Activated T-helper 2 cell treated with anti-CD3 and anti-CD28 coated beads, Interferon-gamma antibody, Interleukin-2, Interleukin-4, amounts not matched to agents 10 μg/mL and 5 μg/mL and 100 μg/mL, durations not matched to agents 14 hours and 24 hours and 36 hours (primary cell): ENCODE results near the gene ASIC2. TPM values are rescaled to one million over a fixed set of nuclear protein-coding genes. Genes with fewer than 3 reads are reported as not detected.

Source experiments
- DNase-seq: peaks from one replicate; pipeline ENCODE4 v3.0.0; 2021; ENCODE audit warnings: low spot score
- H3K27ac Mint-ChIP-seq: one replicate; pipeline ENCODE4 v1.8.0; 2021; ENCODE audit warnings: mixed read lengths
- H3K27me3 Mint-ChIP-seq: one replicate; pipeline ENCODE4 v1.8.0; 2021; ENCODE audit warnings: low read depth, mixed read lengths
- H3K36me3 Mint-ChIP-seq: one replicate; pipeline ENCODE4 v1.8.0; 2021; ENCODE audit warnings: low read depth, mixed read lengths
- H3K4me1 Mint-ChIP-seq: one replicate; pipeline ENCODE4 v1.8.0; 2021; ENCODE audit warnings: low read depth, mixed read lengths
- H3K4me3 Mint-ChIP-seq: one replicate; pipeline ENCODE4 v1.8.0; 2021; ENCODE audit warnings: low read depth, mild to moderate bottlenecking, moderate library complexity, mixed read lengths
- H3K9me3 Mint-ChIP-seq: one replicate; pipeline ENCODE4 v1.8.0; 2021; ENCODE audit warnings: mixed read lengths
- intact Hi-C: fragments of 100-400 bp; cut with micrococcal nuclease; formaldehyde crosslinking; loops from one replicate; pipeline ENCODE4 v1.15.1; 2023
- total RNA-seq: library from RNA; stranded (reverse); gene quantifications from 2 replicates; pipeline ENCODE4 v1.2.3, GENCODE V29; 2022

Gene ASIC2
- total RNA-seq, 1 donor from 2014 or later = not detected

DNA sequence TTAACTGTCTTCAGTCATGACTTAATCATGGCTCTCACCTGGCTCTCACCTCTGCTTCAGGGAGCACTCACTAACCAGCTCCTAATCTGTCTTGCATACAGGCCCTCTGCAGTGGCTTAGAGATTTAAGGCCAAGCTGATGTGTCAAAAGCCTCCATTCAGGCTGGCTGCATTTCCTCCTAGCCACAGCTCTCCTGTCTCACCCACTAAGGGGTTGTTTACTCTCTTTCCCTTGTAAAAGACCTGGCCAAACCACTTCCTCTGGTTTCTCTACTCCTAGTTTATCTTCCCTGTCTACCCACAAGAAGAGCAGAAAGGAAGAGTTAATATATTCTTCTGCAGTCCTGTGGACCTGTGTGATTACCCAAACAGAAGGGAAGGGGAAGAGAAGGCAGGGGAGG, 9.3 kb upstream of the ASIC2 start:
- H3K27ac Mint-ChIP-seq = no peak overlapping the region
- H3K27me3 Mint-ChIP-seq = peaks cover 26% of the 10 kb centered on the region
- H3K4me3 Mint-ChIP-seq = no peak overlapping the region
- intact Hi-C loops = no loop called here
- H3K4me1 Mint-ChIP-seq = peaks cover 14% of the 10 kb centered on the region
- H3K9me3 Mint-ChIP-seq = no peaks in the 10 kb centered on the region
- no peaks in the 10 kb centered on the region for H3K36me3 Mint-ChIP-seq
- DNase-seq = no peak

DNA sequence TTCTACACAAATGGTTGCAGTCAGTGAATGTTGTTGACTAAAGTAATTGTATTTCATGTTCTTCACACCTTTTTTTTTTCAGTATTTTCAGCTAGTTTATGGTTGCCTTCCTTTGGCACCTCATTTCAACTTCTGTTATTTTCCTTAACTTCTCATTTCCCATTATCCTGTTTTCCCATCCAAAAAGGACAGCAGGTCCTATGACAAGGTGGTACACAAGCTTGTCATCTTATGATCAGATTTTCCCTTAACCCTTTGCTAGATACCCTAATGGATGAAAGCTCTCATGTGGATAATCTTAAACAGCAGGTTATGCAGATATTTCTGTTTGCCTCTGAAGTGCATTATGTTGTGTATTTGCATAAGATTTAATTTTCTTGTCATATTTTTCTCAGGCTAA, 7.1 kb upstream of the ASIC2 start:
- Mint-ChIP-seq H3K27me3 (peaks cover 20% of the 10 kb centered on the region), H3K27ac (no peak overlapping the region), H3K4me1 (peaks cover 14% of the 10 kb centered on the region), H3K9me3 (no peaks in the 10 kb centered on the region), H3K36me3 (no peaks in the 10 kb centered on the region), H3K4me3 (no peak overlapping the region)
- no peak for DNase-seq
- intact Hi-C loops = no loop called here

DNA sequence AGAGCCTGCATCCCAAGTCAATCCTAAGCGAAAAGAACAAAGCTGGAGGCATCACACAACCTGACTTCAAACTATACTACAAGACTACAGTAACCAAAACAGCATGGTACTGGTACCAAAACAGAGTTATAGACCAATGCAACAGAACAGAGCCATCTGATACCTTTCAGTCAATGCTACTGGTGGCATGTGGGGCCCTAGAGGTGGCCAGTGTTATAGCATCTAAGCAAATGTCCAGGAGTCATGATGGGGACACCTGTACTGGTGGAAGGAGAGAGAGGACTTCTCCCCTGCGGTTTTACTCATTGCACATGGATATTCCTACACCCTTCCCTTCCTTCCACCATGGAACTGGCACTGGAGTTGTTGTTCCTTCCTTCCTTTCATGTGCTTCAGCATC, 6.0 kb upstream of the ASIC2 start:
- H3K4me3 Mint-ChIP-seq = no peak overlapping the region
- DNase-seq = no peak
- H3K27ac Mint-ChIP-seq = no peak overlapping the region
- intact Hi-C loops = no loop called here
- H3K4me1 Mint-ChIP-seq = peaks cover 14% of the 10 kb centered on the region
- no peaks in the 10 kb centered on the region for H3K36me3 Mint-ChIP-seq
- H3K9me3 Mint-ChIP-seq = no peaks in the 10 kb centered on the region
- peaks cover 27% of the 10 kb centered on the region for H3K27me3 Mint-ChIP-seq

DNA sequence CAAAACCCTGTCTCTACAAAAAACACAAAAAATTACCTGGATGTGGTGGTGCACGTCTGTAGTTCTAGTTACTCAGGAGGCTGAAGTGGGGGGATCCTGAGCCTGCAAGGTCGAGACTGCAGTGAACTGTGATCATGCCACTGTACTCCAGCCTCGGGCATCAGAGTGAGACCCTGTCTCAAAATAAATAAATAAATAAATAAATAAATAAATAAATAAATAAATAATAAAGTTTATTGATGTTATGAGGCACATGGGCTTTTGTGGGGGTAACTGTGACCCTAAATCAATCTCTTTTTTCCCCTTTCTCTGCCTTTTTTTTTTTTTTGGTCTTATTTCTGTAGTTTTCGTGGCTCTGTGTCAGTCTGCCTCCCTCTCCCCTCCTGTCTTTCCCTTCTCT, 4.5 kb upstream of the ASIC2 start:
- Mint-ChIP-seq H3K27me3 (peaks cover 29% of the 10 kb centered on the region), H3K27ac (no peak overlapping the region), H3K4me3 (no peak overlapping the region), H3K4me1 (peaks cover 8% of the 10 kb centered on the region), H3K9me3 (no peaks in the 10 kb centered on the region), H3K36me3 (no peaks in the 10 kb centered on the region)
- intact Hi-C loops = no loop called here
- DNase-seq = no peak

DNA sequence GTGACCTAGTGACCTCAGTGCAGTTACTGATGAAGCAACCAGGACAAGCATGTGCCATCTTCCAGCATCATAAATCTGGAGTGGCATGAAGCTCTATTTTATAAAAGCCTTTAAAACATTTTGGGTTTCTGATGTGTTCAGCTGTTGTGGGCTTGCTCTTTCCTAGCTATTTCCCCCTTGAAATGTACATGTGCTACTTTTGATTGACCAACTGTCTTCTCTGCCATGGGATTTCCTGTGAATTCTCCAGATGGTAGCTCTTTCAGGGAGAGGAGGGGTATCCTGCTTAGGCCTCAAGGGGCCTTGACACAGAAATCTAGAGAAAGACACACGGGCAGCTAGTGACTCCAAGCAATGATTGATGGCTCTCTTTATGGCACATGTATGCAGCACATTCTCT, 1.9 kb upstream of the ASIC2 start:
- Mint-ChIP-seq H3K4me3 (no peak overlapping the region), H3K9me3 (no peaks in the 10 kb centered on the region), H3K36me3 (no peaks in the 10 kb centered on the region), H3K4me1 (no peaks in the 10 kb centered on the region), H3K27me3 (peaks cover 36% of the 10 kb centered on the region), H3K27ac (no peak overlapping the region)
- intact Hi-C loops = no loop called here
- no peak for DNase-seq

DNA sequence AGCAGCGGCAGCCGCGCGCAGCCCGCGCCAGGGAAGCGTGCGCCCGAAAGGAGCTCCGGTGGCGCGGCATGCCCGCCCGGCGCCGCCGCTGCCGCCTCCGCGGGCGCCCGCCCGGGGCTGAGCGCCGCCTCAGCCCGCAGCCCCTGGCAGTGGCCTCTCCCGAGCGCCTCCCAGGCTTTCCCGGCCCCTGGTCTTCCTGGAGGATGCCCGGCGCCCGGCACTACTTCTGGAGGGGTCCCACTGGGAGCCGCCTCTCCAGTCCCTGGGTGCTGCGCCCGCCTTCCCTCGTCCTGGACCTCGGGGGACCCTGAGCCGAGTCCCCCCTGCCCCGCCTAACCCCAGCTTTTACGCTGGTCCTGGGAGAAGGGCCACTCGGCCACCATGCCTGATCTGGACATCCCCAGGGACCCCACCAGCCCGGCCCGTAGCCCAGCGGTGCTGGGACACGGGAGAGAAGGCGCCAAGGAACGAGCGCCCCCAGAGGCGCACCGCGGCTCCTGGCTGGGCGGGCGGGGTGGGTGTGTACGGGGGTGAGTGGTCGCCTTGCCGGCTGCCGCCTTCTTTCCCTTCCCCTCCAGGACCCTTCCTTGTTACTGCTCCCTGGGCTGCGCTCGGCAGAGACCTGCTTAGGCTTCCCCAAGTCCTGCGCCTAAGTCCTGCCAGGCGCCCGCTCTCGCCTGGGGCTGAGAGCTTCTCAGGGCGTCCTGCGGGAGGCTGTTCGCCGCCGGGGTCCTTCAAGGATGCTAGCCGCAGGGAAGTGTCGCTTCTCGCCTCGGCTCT, 704 bp downstream of the ASIC2 start:
- Mint-ChIP-seq H3K27me3 (peaks cover 50% of the 10 kb centered on the region), H3K4me1 (no peaks in the 10 kb centered on the region), H3K4me3 (no peak overlapping the region), H3K36me3 (no peaks in the 10 kb centered on the region), H3K27ac (no peak overlapping the region), H3K9me3 (no peaks in the 10 kb centered on the region)
- intact Hi-C loops = no loop called here
- no peak for DNase-seq

DNA sequence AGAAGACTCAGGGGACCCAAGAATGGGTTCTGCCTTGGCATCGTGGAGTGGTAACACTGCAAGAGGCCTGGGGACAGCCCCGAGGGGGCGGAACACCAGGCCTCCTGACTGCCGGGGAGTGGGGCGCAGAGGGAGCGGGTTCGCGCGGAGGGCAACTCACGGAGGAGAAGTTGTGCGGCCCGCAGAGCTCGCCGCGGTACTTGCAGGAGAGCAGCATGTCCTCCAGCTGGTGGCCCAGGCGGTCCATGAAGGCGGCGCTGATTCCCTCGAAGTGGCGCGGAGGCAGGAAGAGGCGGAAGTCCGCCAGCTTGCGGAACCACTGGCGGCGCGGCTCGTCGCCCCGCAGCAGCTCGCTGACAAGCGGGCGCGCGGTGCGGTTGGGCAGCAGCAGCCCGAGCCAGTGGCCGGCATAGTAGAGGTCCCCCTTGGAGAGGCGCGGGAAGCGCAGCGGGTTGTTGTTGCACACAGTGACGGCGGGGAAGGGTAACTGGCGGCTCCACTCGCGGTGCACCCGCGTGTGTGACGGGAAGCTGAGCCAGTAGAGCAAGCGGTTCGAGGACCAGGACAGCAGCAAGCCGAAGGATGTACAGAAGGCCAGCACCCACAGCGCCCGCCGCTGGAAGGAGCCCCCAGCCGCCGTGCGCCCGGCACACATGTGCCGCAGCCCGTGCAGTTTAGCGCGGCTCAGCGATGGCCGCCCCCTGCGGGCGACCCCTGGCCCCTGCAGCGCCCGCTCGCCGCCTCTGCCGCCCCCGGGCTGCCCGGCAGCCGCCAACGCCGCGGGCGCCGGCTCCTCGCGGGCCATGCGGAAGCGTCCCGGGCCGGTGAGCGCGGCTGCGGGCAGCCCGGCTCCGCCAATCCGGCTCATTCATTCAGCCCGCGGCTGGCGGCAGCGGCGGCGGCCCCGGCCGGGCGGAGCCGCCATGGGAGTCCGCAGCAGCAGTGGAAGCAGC, 1.6 kb downstream of the ASIC2 start:
- no peaks in the 10 kb centered on the region for H3K4me1 Mint-ChIP-seq
- H3K36me3 Mint-ChIP-seq = no peaks in the 10 kb centered on the region
- no peak for DNase-seq
- H3K4me3 Mint-ChIP-seq = no peak overlapping the region
- H3K9me3 Mint-ChIP-seq = no peaks in the 10 kb centered on the region
- intact Hi-C loops = no loop called here
- H3K27ac Mint-ChIP-seq = no peak overlapping the region
- H3K27me3 Mint-ChIP-seq = peaks cover 50% of the 10 kb centered on the region

DNA sequence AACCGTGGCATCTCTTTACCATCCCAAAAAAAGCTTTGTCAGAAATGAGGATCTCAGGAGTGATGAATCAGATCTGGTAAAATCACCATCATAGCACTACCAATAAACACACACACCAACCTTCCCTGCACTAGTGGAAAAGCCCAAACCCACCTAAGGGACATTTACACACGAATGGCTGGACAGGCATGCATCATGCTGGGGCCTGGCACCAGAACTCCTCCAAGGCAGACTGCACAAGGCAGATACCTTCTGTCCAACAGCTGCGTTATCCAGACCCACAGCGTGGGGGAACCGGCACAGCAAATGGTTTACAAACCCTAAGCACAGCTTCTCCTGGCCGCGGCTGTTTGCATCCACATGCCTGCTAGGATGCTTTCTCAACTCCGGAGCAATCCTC, 2.8 kb downstream of the ASIC2 start:
- Mint-ChIP-seq H3K9me3 (no peaks in the 10 kb centered on the region), H3K27ac (no peak overlapping the region), H3K4me1 (no peaks in the 10 kb centered on the region), H3K27me3 (peaks cover 49% of the 10 kb centered on the region), H3K4me3 (no peak overlapping the region), H3K36me3 (no peaks in the 10 kb centered on the region)
- DNase-seq = no peak
- intact Hi-C loops = no loop called here

DNA sequence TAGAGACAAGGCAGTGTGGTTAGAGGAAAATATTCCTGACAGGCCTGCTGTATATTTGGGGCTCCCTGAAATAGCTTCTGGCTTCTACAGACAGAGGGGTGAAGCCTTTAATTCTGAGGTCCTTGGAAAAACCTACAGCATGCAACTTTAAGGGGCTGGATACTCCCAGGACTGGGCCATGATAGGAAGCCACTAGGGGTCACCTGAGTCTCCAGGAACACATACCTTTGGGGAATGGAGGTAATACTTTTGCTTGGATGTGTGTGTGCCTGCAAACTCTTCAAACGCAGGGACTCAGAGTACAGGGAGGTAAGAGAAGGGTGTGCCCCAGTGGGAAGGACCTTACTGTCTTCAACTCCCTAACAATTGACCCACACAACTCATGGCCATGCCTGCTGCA, 4.1 kb downstream of the ASIC2 start:
- intact Hi-C loops = no loop called here
- Mint-ChIP-seq H3K4me1 (no peaks in the 10 kb centered on the region), H3K27me3 (peaks cover 38% of the 10 kb centered on the region), H3K27ac (no peak overlapping the region), H3K9me3 (no peaks in the 10 kb centered on the region), H3K4me3 (no peak overlapping the region), H3K36me3 (no peaks in the 10 kb centered on the region)
- no peak for DNase-seq

DNA sequence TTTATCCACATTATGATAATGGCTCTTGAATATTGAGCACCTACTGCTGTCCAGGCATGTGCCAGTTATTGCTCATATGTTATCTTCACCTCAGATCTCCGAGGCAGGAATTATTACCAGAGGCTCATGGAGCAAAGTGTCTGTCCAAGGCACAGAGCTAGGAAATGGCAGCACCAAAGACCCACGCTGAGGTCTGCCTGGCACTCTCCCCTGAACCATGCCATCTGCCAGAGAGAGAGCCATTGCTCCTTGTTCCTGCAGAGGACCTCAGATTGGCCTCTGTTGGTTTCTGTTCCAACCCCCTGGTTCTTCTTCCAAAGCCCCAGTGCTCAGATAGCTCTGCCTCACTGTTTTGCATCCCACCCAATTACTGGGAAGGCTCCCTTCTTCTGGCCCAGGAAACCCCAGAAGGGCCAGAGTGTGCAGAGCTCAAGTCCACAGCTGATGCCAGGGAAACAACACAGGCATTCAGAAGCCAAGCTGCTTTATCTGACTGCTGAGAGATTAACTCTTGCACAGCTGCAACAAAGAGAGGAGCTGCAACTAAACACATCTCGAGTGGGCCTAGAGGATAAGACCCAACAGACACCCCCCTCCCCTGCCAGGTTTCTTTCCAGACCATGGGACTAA, 5.9 kb downstream of the ASIC2 start:
- Mint-ChIP-seq H3K27ac (no peak overlapping the region), H3K27me3 (peaks cover 30% of the 10 kb centered on the region), H3K9me3 (no peaks in the 10 kb centered on the region), H3K4me1 (no peaks in the 10 kb centered on the region), H3K4me3 (no peak overlapping the region), H3K36me3 (no peaks in the 10 kb centered on the region)
- DNase-seq = no peak
- intact Hi-C loops = no loop called here

DNA sequence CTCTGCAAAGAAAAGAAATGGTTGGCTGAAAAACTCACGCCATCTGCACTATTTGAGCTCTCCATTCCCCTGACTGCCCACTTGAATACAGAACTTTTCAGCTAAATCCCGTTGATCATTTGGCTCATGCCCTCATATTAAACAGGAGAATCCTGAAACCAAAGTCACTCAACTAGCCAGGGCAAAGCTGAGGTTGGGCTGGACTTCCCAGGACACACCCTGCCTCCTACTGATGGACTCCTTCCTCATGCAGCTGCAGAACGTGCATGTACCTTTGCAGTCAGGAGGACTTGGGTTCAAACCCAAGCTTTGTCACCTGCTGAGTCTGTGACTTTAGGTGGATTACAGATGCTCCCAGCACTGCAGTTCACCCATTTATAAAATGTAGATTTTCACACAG, 7.7 kb downstream of the ASIC2 start:
- H3K27me3 Mint-ChIP-seq = peaks cover 20% of the 10 kb centered on the region
- H3K4me1 Mint-ChIP-seq = no peaks in the 10 kb centered on the region
- H3K27ac Mint-ChIP-seq = no peak overlapping the region
- DNase-seq = no peak
- H3K36me3 Mint-ChIP-seq = no peaks in the 10 kb centered on the region
- no peak overlapping the region for H3K4me3 Mint-ChIP-seq
- no peaks in the 10 kb centered on the region for H3K9me3 Mint-ChIP-seq
- intact Hi-C loops = no loop called here

DNA sequence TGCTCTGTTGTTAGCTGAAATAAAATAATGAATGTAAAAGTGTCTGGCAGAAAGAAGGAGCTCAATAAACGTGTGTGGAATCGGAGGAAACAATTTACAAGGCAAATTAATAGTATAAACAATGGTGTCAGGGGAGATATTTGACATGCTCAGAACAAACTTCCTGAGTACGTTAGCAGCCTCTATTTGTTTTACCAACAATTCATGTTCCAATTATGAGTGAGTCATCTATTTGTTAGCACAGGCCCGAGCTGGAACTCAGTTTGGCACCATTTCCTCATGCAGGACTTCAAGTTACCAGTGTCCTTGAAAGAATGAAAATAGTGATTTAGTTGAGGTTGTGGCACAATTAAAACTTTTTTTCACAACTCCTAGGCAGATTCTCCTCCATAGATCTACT, 9.1 kb downstream of the ASIC2 start:
- peaks cover 13% of the 10 kb centered on the region for H3K27me3 Mint-ChIP-seq
- DNase-seq = no peak
- no peak overlapping the region for H3K4me3 Mint-ChIP-seq
- no peaks in the 10 kb centered on the region for H3K4me1 Mint-ChIP-seq
- intact Hi-C loops = no loop called here
- no peak overlapping the region for H3K27ac Mint-ChIP-seq
- no peaks in the 10 kb centered on the region for H3K36me3 Mint-ChIP-seq
- no peaks in the 10 kb centered on the region for H3K9me3 Mint-ChIP-seq
